GM12892 (cell line): Measurements from ENCODE around the gene HMGXB3.

Experiments
- POLR2A ChIP-seq: IDR thresholded peaks from 2 replicates; pipeline ENCODE4 v1.6.1; 2011; ENCODE audit warnings: low read depth, low read length, control low read depth
- POLR2AphosphoS5 ChIP-seq: IDR thresholded peaks from 2 replicates; pipeline ENCODE4 v1.6.1; 2011; ENCODE audit warnings: low read depth, low read length, control low read depth

DNA sequence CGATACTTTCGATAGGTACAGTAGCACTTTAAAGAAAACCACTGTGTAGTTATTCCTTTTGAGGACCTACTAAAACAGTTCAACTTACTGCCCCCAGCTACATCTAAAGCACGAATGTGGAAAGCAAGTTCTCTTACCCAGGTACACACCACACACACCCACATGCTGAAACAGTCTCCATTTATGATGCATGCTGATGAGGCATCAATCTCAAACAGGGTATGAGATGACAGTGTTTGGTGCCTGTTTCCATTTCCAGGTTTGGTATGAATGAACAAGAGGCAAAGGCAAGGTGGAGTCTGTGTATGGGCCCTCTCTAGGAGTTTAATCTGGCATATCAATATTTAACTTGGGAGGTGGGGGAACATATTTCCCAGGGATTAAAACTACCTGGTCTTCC lies 13.9 kb downstream of the HMGXB3 start:
- no peak for TF ChIP-seq POLR2AphosphoS5
- TF ChIP-seq POLR2A, result no peak
